Hematopoietic multipotent progenitor cell treated with erythropoietin and hydrocortisone succinate and interleukin-3 and kit ligand, for 4 days (in vitro differentiated cells): ENCODE measurements around the gene ANKAR.
"Not testable (repeated sequence)": the region's sequence is repeated elsewhere in the genome, so short reads cannot be mapped to it uniquely, and the experiment has no call there.

Experiments used
- DNase-seq: peaks from one replicate; pipeline ENCODE4 v3.0.0-alpha.2; 2015

Gene ANKAR

DNA sequence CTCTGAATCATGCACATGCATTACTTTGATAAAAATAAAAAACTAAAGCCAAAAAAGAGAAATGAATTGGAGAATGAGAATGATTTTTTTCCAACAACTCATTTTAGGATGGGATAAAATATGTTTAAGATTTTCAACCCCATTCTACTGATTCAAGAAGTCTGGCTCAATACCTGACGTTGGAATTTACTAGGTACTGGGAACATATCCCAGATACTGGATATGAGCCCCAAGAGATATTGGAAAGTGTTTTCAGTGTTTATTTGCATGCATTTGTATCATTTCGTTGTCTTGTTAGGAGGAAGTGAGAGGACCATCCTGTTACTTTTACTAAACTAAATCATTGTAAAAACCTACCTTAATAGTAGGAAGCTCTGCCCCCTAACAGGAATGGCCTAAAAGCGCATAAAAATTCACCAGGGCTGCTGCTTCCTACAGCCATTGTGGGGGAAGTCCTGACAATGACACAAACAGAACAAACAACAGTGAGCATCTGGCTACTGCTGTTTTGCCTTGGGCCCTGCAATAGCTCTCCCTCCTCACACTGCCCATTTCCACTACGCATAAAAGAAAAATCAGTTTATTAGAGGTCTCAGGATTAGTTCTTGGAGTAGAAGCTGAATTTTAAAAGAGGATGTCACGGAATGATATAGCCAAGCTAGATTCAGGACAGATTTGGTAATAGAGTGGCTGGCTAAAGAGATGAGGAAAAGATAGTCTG lies 35.2 kb downstream of the ANKAR start:
- no peak for DNase-seq

DNA sequence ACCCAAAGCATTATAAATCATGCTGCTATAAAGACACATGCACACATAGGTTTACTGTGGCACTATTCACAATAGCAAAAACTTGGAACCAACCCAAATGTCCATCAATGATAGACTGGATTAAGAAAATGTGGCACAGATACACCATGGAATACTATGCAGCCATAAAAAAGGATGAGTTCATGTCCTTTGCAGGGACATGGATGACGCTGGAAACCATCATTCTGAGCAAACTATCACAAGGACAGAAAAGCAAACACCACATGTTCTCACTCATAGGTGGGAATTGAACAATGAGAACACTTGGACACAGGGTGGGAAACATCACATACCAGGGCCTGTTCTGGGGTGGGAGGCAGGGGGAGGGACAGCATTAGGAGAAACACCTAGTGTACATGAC lies 43.1 kb downstream of the ANKAR start:
- DNase-seq, result not testable (repeated sequence)

DNA sequence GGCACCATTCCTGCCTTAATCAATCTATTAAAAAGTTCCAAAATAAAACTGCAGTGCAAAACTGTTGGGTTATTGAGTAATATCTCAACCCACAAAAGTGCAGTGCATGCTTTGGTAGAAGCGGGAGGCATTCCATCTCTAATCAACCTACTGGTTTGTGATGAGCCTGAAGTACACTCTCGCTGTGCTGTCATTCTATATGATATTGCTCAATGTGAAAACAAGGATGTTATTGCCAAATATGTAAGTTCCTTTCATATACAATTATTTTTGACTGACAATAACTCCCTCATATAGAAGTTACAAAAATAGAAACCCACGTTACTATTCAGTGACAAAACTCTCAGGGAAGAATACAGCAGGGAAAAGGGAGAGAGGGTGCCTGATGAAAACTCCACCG lies 45.1 kb downstream of the ANKAR start:
- DNase-seq, result peak; percentile 34

DNA sequence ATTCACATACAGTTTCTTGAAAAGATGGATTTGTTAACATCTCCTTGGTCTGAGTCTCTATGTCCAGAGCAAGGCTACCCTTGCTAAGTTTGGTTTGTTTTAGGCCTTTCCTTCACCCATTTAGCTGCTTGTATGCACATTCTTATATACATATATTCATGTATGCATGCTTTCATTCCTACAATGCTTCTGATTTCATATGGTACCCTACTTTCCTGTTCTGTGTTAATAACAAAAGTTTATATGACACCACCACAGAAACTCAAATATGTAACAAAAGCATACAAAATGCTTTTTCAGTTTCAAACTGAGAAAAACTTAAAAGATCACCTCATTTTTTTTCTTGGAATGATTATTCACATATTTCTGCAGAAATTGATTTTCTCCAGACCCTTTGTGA lies 48.7 kb downstream of the ANKAR start:
- no peak for DNase-seq
